Transverse colon (tissue), 4 donors: ENCODE data around the gene ACVR2B. TPM values are rescaled to one million over a fixed set of nuclear protein-coding genes. Genes with fewer than 3 reads are reported as not detected.
A peak's percentile ranks its signal among the peaks of the same experiment; 100 is the strongest.

Experiments
- DNase-seq: peaks from one replicate; pipeline ENCODE4 v3.0.0-alpha.2; 2019
- H3K27ac ChIP-seq, 4 donors: fragments of 200-600 bp; sonication (generic); 2 replicates each; pipeline ENCODE4 v1.5.1; 2016 to 2018; ENCODE audit warnings: inconsistent platforms in 4 of 4
- H3K27me3 ChIP-seq: fragments of 200-600 bp; sonication (generic); 2 replicates; pipeline ENCODE4 v1.5.1; 2017; ENCODE audit warnings: inconsistent platforms
- H3K36me3 ChIP-seq, 4 donors: fragments of 200-600 bp; sonication (generic); 2 replicates each; pipeline ENCODE4 v1.5.1; 2017 to 2019; ENCODE audit warnings: inconsistent platforms in 4 of 4
- H3K4me1 ChIP-seq, 4 donors: fragments of 200-600 bp; sonication (generic); 2 replicates each; pipeline ENCODE4 v1.5.1; 2017 to 2020; ENCODE audit warnings: inconsistent platforms in 4 of 4
- H3K4me3 ChIP-seq, 4 donors: fragments of 200-600 bp; sonication (generic); 1 replicate in 1 of 4; 2 replicates in 3 of 4; pipeline versions ENCODE4 v1.5.1 to v1.6.1; 2017 to 2019; ENCODE audit warnings: inconsistent platforms in 4 of 4
- H3K9me3 ChIP-seq, 2 donors: fragments of 200-600 bp; sonication (generic); 2 replicates each; pipeline ENCODE4 v1.5.1; 2017 to 2019; ENCODE audit warnings: inconsistent platforms in 2 of 2
- CTCF ChIP-seq, 5 experiments: fragments of 200-600 bp in 3 of 5; fragments of 450-650 bp in 2 of 5; sonication (generic) in 3 of 5; IDR thresholded peaks; 1 replicate in 2 of 5; 2 replicates in 3 of 5; pipeline ENCODE4 v1.5.1; 2016 to 2017; ENCODE audit warnings: antibody characterized with exemption in 5 of 5, inconsistent platforms in 3 of 5, mild to moderate bottlenecking in 2 of 5, moderate library complexity in 1 of 5
- EP300 ChIP-seq: sonication (generic); formaldehyde crosslinking; IDR thresholded peaks from one replicate; pipeline ENCODE4 v1.6.1; 2017; ENCODE audit warnings: antibody characterized with exemption, low read depth
- POLR2A ChIP-seq: fragments of 450-650 bp; IDR thresholded peaks from one replicate; pipeline ENCODE4 v1.6.1; 2016; ENCODE audit warnings: antibody characterized with exemption, mild to moderate bottlenecking, moderate library complexity
- POLR2AphosphoS5 ChIP-seq, 3 donors: sonication (generic); formaldehyde crosslinking; IDR thresholded peaks; one replicate each; pipeline ENCODE4 v1.6.1; 2016; ENCODE audit warnings: antibody characterized with exemption in 3 of 3
- WGBS, 2 donors: methylation state at CpG; one replicate each; pipeline ENCODE4 v1.1.5; 2018; ENCODE audit warnings: low coverage in 1 of 2; 5-methylcytosine and 5-hydroxymethylcytosine counted together
- in situ Hi-C, 4 donors: fragments of 200-750 bp; cut with MboI; loops; one replicate each; pipeline versions ENCODE4 v1.15.0 to v1.15.1; 2017; ENCODE audit warnings: low sequenced_read_pairs in 3 of 4, low pct_ligation_motif_present in 1 of 4, low pct_unique_long_range_greater_than_20kb in 1 of 4
- intact Hi-C: fragments of 100-400 bp; cut with DNase I; formaldehyde crosslinking; loops from one replicate; pipeline ENCODE4 v1.15.1; 2023; ENCODE audit warnings: low total_unique reads
- total RNA-seq, 4 donors: library from RNA; depleted of rRNA; stranded (reverse); fragments of >200 nt; gene quantifications; one replicate each; pipeline ENCODE4 v1.1.0, GENCODE V29; 2016

The ACVR2B gene
- total RNA-seq, 4 donors from 2014 or later = 5.9 to 12.3 (median 8.7) TPM

DNA sequence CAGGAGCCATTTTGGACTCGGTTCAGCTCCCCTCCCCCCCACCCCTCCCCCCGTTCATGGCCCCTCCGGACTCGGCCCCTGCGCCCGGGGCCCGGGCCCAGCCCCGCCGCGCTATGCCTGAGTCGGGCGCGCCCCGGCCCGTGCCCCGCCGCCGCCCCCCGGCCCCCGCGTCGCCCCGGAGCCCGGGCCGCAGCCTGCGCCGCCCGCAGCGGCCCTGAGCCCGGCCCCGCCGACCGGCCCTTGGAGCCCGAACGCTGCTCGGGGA is 155 bp downstream of the ACVR2B start:
- H3K27ac ChIP-seq = peak overlapping the region; percentile 88 to 94 (median 92)
- no peak for DNase-seq
- H3K9me3 ChIP-seq = no peaks in the 10 kb centered on the region
- TF ChIP-seq CTCF (IDR thresholded peaks at IDR 0.05) = no peak
- no peak for TF ChIP-seq EP300
- TF ChIP-seq POLR2AphosphoS5 (IDR thresholded peaks at IDR 0.05) = no peak
- TF ChIP-seq POLR2A = no peak
- no peaks in the 10 kb centered on the region for H3K27me3 ChIP-seq
- no CpG with 5 or more reads among the region's 36 CpGs for WGBS, 2 donors
- peaks cover 8 to 42% (median 27%) of the 10 kb centered on the region in 4 donors for H3K4me1 ChIP-seq
- peak overlapping the region; percentile 57 to 72 (median 65) for H3K4me3 ChIP-seq
- in situ Hi-C loops (loop anchor here in 1 of 4 donors (25.0 kb wide), 1 partner anchor 317 kb away; the partner anchor contains the start of genes ACAA1 and MYD88), intact Hi-C loops (loop anchor here (1.0 kb wide), 1 partner anchor 42 kb away; the partner anchor contains the start of gene EXOG)
- H3K36me3 ChIP-seq = no peaks in the 10 kb centered on the region

- Histone ChIP-seq H3K4me3 (peak overlapping the region; percentile 57 to 72 (median 65)), H3K9me3 (no peaks in the 10 kb centered on the region), H3K4me1 (peaks cover 11 to 47% (median 32%) of the 10 kb centered on the region in 4 donors), H3K27ac (peak overlapping the region; percentile 88 to 94 (median 92)), H3K27me3 (no peaks in the 10 kb centered on the region), H3K36me3 (no peaks in the 10 kb centered on the region)
- intact Hi-C loops = loop anchor here (1.0 kb wide), 1 partner anchor 42 kb away; the partner anchor contains the start of gene EXOG
- 2% methylated on average over 76 of the region's 78 CpGs; no CpG with 5 or more reads in 1 of the 2 donors for WGBS, 2 donors
- in situ Hi-C loops = loop anchor here in 1 of 4 donors (25.0 kb wide), 1 partner anchor 317 kb away; the partner anchor contains the start of genes ACAA1 and MYD88
- DNase-seq = peak; percentile 76
- peak in 2 of 3 donors; percentile 65 to 68 for TF ChIP-seq POLR2AphosphoS5 (IDR thresholded peaks at IDR 0.05)
- TF ChIP-seq EP300 = no peak
- peak in 1 of 5 experiments; percentile 8 for TF ChIP-seq CTCF (IDR thresholded peaks at IDR 0.05)
- peak; percentile 65 for TF ChIP-seq POLR2A
These were observed 641 bp downstream of the ACVR2B start for GRCh38 chr3:38454178-38454883.

GRCh38 chr3:38454884-38455638 is 1.4 kb downstream of the ACVR2B start:
- Histone ChIP-seq H3K4me3 (peak overlapping the region; percentile 57 to 72 (median 65)), H3K36me3 (no peaks in the 10 kb centered on the region), H3K4me1 (peaks cover 19 to 55% (median 38%) of the 10 kb centered on the region in 4 donors), H3K27me3 (no peaks in the 10 kb centered on the region), H3K27ac (peak overlapping the region; percentile 88 to 94 (median 92)), H3K9me3 (no peaks in the 10 kb centered on the region)
- in situ Hi-C loops = loop anchor here in 1 of 4 donors (25.0 kb wide), 1 partner anchor 318 kb away; the partner anchor contains the start of genes ACAA1 and MYD88
- TF ChIP-seq POLR2AphosphoS5 (IDR thresholded peaks at IDR 0.05) (peak in 2 of 3 donors; percentile 70 to 78), EP300 (no peak)
- intact Hi-C loops = loop anchor here (1.0 kb wide), 1 partner anchor 41 kb away; the partner anchor contains the start of gene EXOG
- peak; percentile 88 for DNase-seq
- 0% methylated on average over 70 of the region's 72 CpGs; no CpG with 5 or more reads in 1 of the 2 donors for WGBS, 2 donors

DNA sequence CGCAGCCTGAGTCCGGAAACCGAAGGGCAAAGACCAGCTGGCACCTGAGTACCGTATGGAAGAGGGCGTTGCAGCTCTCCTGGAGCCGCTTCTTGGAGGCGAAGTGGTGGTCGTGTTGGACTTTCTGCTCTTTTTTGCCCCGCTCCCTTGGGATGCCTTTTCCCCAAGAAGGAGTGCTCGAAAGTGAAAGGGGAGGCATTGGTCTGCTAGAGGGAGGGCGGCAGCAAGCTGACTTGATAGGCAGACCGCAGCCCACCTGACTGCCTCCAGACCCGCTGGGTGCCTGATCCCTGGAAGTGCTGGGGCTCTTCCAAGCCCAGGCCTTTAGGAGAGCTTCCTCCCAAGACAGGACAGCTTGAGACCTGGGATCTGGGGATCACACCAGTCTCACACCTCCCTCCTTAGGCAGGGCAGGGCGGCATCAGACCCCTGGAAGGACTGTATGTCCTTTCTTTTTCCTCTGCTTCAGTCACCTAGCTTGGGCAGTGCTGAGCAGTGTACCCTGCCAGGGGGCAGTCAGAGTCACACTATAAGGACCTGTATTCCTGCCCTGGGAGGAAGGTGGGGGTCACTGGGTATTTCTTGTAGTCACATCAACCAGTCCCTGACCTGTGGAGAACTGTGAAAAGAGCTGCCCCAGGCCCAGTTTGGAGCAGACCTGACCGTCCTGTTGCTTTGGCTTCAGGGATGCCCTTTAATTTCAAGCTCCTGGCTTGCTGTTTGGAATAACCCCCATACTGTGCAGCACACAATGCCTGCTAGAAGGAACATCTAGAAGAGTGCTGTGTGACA is 2.1 kb downstream of the ACVR2B start:
- in situ Hi-C loops = loop anchor here in 1 of 4 donors (25.0 kb wide), 1 partner anchor 319 kb away; the partner anchor contains the start of genes ACAA1 and MYD88

More for the DNA sequence above, 2.1 kb downstream of the ACVR2B start:
- H3K9me3 ChIP-seq = no peaks in the 10 kb centered on the region
- 10% methylated on average over 12 of the region's 15 CpGs; no CpG with 5 or more reads in 1 of the 2 donors for WGBS, 2 donors
- H3K4me1 ChIP-seq = peaks cover 23 to 62% (median 41%) of the 10 kb centered on the region in 4 donors
- peak overlapping the region; percentile 88 to 94 (median 92) for H3K27ac ChIP-seq
- intact Hi-C loops = no loop called here
- no peaks in the 10 kb centered on the region for H3K36me3 ChIP-seq
- TF ChIP-seq POLR2A = peak; percentile 66
- TF ChIP-seq CTCF (IDR thresholded peaks at IDR 0.05) = no peak
- TF ChIP-seq POLR2AphosphoS5 (IDR thresholded peaks at IDR 0.05) = no peak
- TF ChIP-seq EP300 = no peak
- no peak for DNase-seq
- peak overlapping the region; percentile 57 to 72 (median 65) for H3K4me3 ChIP-seq
- no peaks in the 10 kb centered on the region for H3K27me3 ChIP-seq
